Activated CD8-positive, alpha-beta memory T cell treated with anti-CD3 and anti-CD28 coated beads, Interleukin-2, amount 50 U/mL, for 1 hour (primary cell): ENCODE data around the gene CYP27B1.

ENCODE experiments used
- DNase-seq: peaks from one replicate; pipeline ENCODE4 v3.0.0-alpha.2; 2020; ENCODE audit errors: extremely low read depth

The CYP27B1 gene

DNA sequence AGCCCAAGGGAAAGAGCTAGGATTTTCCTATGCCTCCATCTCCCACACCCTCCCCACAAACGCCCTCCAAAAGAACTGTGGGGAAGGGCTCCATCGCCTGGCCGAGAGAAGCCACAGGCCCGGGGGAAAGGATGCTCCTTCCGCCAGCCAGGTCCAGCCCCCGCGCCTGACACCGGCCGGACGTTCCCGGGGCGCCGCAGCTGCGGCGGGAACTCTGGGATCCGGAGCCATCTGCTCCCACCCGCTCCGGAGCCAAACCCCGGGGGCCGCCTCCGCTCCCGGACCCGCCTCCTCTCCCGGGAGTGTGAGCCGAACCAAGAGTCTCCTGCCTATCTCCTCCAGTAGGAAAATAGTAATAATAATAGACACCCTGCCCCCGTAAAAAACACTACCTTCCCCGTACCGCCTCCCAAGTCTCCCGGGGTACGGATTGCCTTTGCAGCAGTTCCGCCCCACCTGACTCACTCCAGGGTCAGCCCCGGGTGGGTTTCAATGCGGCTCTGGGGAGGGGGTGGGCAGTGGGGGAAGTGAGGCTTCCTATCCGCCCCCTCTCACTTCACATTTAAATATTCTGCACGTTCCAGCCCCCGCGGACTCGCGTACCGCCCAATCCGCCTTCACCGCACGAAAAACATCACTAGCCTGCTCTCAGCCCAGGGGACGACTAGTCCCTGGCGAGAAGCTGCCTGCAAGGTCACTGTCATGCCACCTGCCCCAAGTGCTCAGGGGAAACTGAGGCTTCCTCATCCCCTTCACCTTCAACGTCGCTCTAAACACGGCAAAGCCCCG is 30.7 kb downstream of the CYP27B1 start:
- no peak for DNase-seq

DNA sequence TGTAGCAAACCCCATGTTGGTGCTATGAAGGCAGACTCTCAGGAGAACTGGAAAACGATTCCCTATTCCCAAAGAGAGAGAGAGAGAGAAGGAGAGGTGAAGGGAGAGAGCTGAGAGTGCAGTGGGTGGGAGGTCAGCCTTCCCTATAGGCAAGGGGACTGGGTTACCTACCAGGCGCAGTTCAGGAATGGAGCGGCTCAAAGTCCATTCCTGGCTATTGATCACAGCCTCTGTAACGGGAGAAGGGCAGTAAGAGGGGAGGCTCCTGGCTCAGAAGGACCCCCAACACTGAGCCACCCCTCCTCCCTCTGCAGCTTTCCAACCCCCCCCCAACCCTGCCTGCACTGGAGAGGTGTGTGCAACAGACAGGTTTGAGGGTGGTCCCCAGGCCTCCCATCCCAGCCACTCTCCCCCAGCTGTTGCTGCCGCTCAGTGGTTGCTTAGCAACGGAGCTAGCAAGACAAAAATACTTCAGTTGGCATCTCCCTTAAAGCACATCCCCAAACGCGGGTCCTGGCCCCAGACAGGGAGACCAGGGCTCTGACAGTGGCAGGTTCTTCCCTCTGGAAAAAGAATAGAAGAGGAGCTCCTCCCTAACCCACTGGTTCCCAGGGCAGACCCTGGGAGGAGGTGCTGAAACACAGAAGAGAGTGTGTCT is 31.6 kb downstream of the CYP27B1 start:
- no peak for DNase-seq

DNA sequence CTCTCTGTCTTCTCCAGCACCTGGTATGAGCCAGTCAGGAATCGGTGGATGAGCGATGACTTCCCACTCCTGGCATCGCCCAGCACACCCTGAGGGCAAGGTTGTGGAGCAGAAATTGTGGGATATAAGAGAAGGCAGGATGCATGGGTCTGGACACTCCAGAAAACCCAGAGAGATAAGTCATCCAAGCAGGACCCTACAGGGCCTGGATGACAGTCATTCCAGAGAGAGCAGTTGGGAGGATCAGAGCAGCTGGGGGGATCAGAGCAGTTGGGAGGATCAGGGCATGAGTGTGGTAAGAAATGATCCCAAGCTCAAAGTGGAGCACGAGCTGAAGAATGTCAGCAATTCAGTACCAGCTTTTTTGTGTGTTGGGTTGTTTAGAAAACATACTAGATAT is 32.3 kb downstream of the CYP27B1 start:
- no peak for DNase-seq

DNA sequence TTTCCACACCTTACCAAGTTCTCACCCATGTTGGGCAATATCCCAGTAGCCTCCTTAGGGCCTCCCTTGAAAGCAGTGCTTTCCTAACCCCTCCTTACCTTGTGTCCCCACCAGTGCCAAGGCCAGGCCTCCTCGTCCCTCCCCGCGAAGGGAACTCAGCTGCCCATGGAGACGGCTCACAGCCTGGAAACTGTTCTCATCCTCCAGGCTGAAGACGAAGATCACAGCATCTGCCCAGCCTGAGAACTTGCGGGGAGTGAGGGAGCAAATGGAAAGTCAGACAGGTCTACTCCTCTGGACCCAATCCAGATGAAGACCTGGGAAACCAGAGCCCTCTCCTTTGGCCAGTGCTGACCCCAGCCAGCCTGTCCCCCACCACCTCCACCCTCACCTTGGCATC is 33.0 kb downstream of the CYP27B1 start:
- no peak for DNase-seq

DNA sequence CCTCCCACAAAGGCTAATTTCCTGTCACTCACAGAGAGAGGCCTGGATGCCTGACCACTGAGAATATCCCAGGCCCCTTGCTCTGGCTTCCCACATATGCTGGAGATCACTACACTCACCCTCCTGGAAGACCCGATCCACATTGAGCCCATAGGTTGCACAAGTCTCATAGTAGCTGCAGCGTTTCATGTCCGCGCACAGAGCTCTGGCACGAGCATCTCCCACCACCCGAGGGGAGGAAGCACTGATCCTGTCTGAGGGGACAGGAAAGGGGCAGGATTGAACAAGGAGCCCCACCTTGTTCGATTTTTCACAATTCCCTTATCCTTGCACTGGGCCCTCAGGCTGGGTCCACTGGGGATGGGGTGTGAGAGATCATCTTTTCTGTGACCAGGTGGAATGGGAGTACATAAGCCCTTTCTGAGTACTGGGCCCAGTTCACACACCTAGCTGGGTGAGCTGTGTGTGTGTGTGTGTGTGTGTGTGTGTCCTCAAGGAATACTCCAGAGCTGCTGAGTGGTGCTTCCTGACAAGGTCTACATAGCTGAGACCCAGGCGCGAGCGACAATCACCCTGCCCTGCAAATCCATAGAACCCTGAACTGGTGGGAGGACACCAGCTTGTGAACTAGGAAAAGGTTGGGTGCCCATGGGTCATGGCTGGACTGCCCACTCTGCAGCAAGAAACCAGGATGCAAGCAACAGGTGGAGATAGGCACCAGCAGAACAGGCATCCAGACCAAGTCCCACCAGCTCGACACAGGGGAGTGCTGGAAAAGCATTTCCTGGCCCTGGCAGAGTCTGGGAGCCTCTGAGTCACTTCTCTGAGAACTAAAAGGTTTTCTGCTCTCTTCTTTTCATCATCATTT is 33.9 kb downstream of the CYP27B1 start:
- DNase-seq: no peak

DNA sequence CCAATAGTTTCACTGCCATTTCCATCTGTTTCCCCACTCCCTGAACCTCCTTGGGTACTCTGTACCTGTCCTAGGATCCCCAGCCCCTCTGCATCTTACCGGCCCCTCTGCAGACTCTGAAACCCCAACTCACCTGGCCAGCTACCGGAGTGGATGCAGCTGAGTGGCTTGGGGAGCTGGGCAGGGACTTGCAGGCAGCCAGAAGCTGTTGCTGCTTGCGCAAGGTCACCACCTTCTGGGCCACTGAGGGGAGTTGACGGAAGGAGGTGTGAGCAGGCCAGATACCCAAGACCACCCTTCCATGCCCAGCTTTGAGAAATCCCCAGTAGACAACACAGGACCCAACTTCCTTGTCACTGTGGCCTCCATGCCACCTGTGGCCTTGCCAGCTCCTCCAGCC is 34.6 kb downstream of the CYP27B1 start:
- DNase-seq: no peak

DNA sequence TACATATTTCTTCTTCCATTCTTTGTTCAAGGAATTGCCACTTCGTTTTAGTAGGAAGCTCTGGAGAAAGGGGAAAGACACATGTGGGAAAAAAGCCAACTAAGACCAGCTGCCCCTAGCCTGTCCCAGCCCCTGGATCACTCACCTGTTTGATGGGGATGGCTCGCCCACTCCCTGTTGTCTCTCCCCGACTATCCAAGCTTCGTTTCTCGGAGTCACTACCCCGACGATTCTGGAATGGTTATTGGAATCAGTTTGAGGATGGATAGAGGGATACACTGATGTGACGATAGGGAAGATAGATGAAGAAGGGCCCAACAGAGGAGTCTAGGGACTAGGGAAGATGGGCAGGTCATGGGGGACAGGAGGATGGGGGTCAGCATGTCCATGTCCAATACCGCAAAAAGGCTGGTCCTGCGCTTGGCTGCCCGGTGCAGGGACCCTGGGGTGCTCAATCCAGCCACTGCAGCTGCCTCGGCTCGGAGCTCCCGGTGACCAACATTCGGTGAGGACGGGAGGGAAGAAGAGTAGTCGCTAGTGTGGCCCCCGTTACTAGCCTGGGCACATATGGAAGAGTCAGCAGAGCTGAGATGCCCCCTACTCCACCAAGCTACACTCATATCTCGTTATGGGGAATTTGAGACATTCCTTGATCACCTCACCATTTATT is 35.3 kb downstream of the CYP27B1 start:
- no peak for DNase-seq

DNA sequence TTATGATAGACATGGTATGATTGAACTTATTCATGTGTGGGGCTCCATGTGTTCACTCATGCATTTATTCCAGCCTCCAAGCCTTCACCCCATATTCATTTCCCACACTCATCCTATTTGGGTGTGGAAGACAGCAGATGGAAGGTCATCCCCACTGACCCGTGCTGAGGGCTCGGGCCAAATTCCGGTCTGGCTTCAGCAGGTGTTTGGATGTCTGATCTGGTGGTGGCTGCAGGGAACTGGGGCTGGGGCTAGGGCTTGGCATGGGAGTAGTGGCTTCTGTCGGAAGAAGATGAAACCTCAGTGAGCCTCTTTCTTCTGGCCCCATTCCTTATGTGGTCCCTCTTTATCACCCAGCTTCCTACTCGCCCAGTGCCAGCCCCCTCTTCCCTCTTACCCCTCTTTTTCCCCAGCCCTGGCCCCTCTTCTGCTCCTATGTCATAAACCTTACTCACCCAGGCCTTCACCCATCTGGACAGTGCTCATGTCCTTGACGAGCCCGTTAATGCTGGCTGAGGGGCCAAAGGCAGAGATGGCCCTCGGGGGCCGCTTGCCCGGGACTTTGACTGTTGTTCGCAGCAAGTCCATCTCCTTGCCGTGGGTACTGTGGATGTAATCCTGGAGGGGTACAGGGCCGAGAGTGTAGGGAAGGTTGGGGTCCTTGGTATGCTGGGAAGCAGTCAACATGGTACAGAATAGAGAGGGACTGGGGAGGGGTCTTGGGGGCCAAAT is 36.4 kb downstream of the CYP27B1 start:
- no peak for DNase-seq

DNA sequence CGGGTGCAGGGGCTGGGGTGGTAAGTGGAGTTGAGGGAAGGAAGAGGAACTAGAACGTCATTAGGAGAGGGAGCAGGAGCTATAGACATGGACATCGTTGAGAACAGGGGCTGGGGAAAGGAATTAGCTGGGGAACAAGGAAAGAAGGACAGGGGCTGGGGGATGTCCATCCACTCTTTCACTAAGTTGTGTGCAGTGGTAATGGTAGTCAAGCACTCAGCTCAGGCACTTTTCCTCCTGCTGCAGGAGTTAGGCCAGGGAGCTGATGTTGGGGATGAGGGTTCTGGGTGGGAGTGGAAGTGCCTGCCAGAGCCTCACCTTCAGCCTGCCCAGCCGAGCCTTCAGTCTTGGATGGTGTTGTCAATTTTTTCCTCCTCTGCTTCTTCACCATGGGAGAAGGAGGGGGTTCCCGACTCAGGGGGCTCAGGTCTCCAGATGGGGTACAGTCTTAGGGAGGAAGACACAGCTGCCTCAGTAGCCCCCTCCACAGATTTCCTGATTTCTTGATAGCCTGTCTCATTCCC is 37.5 kb downstream of the CYP27B1 start:
- DNase-seq: no peak

DNA sequence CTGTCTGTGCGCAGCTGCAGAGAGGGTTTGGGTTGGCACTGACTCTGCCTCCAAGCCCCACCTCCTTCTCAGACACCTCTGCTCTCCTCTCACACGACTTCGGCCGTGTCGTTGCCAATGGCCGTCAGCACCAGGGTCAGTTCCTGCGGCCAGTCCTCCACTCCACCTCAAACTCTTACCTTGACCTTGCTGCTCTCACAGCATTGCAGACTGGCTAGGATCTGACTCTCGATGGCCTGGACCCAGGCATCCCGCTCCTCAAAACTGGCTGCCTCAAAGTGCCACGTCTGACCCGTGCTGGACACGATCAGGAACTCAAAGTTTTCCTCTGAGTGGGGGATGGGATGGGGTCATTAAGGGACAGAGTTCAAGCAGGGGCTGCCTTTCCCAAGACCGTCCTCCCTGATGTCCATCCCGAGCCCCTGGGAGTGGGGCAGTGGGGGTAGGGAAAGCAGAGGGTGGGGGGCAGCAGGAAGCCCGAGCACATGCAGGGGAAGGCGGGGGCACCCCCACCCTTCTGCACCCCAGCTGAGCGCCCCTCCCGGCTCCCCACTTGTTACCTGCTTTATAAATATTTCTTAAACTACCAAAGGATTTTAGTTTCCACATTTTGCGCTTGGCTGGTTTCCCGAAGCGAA is 39.0 kb downstream of the CYP27B1 start:
- no peak for DNase-seq

DNA sequence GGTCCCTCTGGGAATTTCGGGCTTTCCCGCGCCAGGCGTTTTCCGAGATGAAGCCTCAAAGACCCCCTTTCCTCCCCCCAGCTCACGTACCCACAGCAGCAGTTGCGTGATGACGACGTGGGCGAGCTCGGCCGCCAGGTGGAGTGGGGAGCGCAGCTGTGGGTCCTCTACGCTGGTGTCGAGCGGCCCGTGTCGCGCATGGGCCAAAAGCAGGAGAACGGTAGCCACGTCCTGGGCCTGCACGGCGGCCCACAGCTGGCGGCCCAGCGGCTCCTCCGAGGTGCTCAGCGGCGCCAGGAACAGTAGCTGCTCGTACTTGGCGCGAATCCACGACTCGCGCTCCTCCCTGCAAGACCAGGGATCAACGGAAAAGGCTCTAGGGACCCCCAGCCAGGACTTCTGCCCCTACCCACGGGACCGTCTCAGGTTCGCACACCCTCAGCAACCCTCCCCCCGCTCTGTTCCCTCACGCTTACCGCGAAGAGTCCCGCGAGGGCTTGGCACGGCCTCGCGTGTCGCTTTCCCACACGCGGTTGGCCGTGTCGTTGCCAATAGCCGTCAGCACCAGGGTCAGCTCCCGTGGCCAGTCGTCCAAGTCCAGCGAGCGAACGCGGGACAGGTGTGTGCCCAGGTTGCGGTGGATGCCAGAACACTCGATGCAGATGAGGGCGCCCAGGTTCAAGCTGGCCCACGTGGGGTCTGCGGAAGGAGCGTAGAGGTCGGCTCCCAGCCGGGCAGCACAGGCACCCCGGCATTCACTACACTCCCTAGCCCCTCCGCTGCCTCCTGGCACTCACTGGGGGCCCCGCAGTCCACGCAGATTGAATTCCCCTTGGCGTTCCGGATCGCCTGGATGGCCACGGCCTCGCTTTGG is 39.8 kb downstream of the CYP27B1 start:
- DNase-seq: no peak

DNA sequence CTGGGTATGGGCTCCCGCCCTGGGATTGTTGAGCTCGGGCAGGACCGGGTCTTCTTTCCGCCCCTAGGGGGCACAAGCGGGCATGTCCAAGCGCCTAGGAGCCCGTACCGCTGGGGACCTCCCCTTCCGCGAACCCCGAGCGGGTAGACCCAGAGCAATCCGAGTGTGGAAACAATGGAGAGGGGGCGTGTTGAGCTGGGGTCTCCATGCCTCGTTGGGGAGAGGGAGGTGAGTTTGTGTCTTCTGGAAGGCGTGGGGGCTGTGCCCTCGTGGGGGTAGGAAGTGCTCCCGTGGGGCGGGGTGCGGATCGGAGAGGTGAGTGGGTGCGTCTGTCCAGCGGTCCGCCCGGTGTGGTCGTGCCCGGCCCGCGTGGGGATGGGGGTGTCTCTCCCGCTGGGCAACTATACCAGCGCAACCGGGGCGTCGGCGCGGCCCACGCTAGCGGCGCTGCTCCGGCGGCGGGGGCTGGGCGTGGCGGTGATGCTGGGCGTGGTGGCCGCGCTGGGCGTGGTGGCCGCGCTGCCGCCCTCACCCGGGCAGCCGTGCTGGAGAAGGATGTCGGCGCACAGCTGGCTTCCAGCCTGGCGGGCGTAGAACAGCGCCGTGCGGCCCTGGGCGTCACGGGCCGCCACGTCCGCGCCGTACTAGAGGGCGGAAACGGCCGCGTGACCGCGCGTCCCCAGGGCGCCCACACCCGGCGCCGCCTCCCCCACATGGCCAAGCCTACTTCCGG is 40.6 kb downstream of the CYP27B1 start:
- no peak for DNase-seq

DNA sequence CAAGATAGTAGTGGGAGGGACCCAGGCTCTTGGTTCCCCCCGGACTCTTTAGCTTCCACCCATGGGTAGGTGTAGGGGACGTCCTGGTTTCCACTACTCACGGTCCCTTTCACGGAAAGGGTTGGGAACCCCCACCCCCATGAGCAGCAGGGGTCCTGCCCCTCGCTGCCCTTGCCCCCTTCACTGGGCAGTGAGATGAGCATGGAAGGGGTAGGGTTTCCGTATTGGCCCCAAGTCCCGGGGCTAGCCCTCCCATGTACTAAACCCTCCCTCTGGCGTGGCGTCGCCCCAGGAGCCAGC is 41.1 kb downstream of the CYP27B1 start:
- DNase-seq: no peak

DNA sequence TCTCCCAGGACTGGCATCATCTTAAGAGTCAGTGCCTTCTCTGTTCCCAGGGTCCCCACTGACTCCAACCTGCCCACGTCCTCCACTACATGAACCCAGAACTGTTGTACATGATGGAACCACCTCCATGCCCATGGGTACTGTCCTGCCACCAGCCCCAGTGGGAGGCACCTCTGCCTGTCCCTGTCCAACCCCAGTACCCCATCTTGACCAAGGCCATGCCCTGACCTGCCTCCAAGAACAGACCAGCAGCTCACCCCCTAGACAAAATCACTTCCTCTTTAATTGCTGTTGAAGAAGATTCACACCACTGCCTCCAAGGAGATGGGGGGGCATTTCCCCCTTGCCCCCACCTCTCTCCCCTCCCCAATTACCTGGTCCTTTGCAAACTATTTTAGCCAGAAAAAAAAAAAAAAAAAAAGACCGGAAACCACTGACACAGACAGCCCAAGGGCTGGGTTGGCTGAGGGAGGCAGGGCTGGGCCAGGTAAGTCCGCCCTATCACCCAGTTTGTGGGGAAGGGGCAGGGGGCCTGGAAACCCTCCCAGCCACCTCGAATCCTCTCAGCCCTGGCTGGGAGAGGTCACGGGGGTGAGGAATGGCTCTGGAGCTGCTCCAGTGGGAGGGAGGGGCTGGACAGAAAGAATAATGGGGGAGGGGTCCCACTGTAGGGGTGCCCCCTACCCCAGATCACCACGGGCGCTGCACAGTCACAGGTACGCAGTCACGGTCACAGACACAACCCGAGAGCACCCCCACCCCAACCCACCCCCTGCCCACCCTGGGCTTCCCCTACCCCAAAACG is 41.7 kb downstream of the CYP27B1 start:
- no peak for DNase-seq

DNA sequence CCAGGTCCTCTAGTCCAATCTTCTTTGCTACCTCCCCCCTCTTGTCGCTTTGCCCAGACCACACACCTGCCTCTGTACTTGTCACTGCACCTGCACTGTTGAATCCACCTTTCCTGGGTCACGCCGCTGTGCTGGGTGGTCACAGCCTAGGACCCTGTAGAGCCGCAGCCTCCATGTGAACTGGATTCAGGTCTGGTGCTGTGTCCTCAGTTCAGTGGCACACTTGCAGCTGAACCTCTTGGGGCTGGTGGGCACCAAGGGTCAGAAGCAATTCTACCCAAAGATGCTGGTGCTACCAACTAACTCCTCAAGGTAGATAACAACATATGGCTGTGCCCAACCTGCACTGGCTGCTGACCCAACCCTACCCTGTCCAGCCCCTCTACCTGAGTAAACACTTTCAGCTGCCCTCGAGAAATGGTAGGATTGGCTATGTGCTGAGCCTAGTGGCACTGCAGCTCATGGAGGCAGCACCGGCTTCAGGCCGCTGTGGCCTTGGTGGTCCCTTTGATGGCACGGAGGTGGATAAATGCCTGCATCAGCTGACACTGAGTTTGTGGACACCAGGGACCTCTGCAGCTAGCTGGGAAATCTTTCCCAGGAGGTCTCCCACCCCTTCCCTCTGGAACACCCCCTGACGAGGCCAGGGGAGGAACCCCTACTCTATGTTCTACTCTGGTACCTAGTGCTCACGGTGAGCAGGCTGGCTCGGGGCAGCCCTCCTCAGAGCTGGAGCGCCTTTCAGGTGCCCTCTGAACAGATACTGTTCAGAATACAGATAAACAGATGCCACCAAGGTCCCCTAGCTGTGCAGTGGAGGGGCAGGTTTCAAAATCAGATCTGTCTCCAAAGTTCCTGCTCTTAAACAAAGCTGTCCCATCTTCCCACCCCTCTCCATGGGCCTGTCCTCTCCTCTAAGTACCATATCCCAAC is 42.6 kb downstream of the CYP27B1 start:
- DNase-seq: no peak

DNA sequence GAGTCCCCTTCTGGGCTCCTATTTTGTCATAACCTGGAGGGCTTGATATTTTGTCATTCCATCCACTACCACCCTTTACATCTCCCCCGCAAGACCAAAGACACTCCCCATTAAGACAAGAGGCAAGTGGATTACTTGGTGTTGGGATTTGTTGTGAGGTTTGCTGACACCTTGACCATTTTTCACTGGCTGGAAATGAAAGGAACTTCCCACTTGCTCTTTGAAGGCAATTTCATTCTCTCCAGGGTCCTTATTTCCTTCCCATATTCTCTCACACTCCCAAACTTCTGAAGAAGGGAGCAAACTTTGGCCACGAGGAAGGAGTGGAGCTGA is 43.3 kb downstream of the CYP27B1 start:
- DNase-seq: no peak
